IMR-90 (cell line): Measurements from ENCODE around the gene TRIM46. TPM values are rescaled to one million over a fixed set of nuclear protein-coding genes. Genes with fewer than 3 reads are reported as not detected.

Experiments used
- ATAC-seq: fragments of 200-7000 bp; cut with Tn5 transposase; 2 replicates; pipeline ENCODE4 v1.9.1; 2020; ENCODE audit warnings: low read depth, mild to moderate bottlenecking, moderate library complexity
- BruUV-seq: library from RNA; stranded (reverse); fragments of 400-500 nt; replicated peaks from 2 replicates; lab custom pipeline; 2021; lab: Mats Ljungman, UMichigan
- CTCF ChIA-PET: fragments of 300-600 bp; formaldehyde crosslinking; extraction: SDS; loops from one replicate; lab custom pipeline; 2021; ENCODE audit warnings: antibody characterized with exemption; lab: Yijun Ruan, JAX
- POLR2A ChIA-PET: fragments of 300-600 bp; sonication (Branson Sonifier 250); formaldehyde crosslinking; loops from one replicate; lab custom pipeline; 2022; ENCODE audit warnings: antibody characterized with exemption; ENCODE audit not compliant: unreplicated experiment; lab: Charles Lee
- DNase-seq: peaks from one replicate; pipeline ENCODE4 v3.0.0; 2013
- H2AFZ ChIP-seq: replicated peaks from 2 replicates; pipeline ENCODE3; 2013; ENCODE audit warnings: low read length, mild to moderate bottlenecking; ENCODE audit not compliant: poor library complexity
- H2AK5ac ChIP-seq: 2 replicates; pipeline ENCODE4 v1.6.1; 2013; ENCODE audit warnings: low read depth, low read length, inconsistent platforms
- H2AK9ac ChIP-seq: replicated peaks from 2 replicates; pipeline ENCODE3; 2013; ENCODE audit warnings: mild to moderate bottlenecking, low read depth, low read length, moderate library complexity; ENCODE audit not compliant: poor library complexity
- H2BK120ac ChIP-seq: 2 replicates; pipeline ENCODE4 v1.6.1; 2013; ENCODE audit warnings: low read depth, low read length, inconsistent platforms
- H2BK15ac ChIP-seq: 3 replicates; pipeline ENCODE4 v1.6.1; 2013; ENCODE audit warnings: low read depth, low read length, inconsistent platforms
- H2BK20ac ChIP-seq: 2 replicates; pipeline ENCODE4 v1.6.1; 2013; ENCODE audit warnings: low read depth, mild to moderate bottlenecking, inconsistent platforms, low read length, moderate library complexity
- H2BK5ac ChIP-seq: 2 replicates; pipeline ENCODE4 v1.6.1; 2013; ENCODE audit warnings: mild to moderate bottlenecking, low read depth, low read length, inconsistent platforms; ENCODE audit not compliant: poor library complexity, severe bottlenecking
- H3K14ac ChIP-seq: replicated peaks from 2 replicates; pipeline ENCODE4 v1.6.1; 2013; ENCODE audit warnings: low read depth, low read length, inconsistent platforms
- H3K18ac ChIP-seq: 2 replicates; pipeline ENCODE4 v1.6.1; 2013; ENCODE audit warnings: low read depth, low read length, control low read depth
- H3K23ac ChIP-seq: 2 replicates; pipeline ENCODE4 v1.6.1; 2013; ENCODE audit warnings: low read depth, low read length, inconsistent platforms
- H3K27ac ChIP-seq: 2 replicates; pipeline ENCODE4 v1.5.1; 2013; ENCODE audit warnings: mild to moderate bottlenecking, control low read depth, low read length; ENCODE audit not compliant: insufficient read depth
- H3K27me3 ChIP-seq: 2 replicates; pipeline ENCODE4 v1.6.1; 2013; ENCODE audit warnings: low read length; ENCODE audit not compliant: control insufficient read depth, insufficient read depth
- H3K36me3 ChIP-seq: 2 replicates; pipeline ENCODE4 v1.6.1; 2013; ENCODE audit warnings: low read length, mixed read lengths; ENCODE audit not compliant: control insufficient read depth, insufficient read depth
- H3K4ac ChIP-seq: 2 replicates; pipeline ENCODE4 v1.6.1; 2013; ENCODE audit warnings: low read depth, low read length, inconsistent platforms
- H3K4me1 ChIP-seq: 2 replicates; pipeline ENCODE4 v1.6.1; 2013; ENCODE audit warnings: low read length, mixed read lengths; ENCODE audit not compliant: control insufficient read depth, insufficient read depth
- H3K4me2 ChIP-seq: 2 replicates; pipeline ENCODE4 v1.6.1; 2013; ENCODE audit warnings: low read depth, mild to moderate bottlenecking, control low read depth, low read length, moderate library complexity
- H3K4me3 ChIP-seq: 2 replicates; pipeline ENCODE4 v1.5.1; 2013; ENCODE audit warnings: low read depth, mild to moderate bottlenecking, control low read depth, low read length, moderate library complexity; ENCODE audit not compliant: insufficient read depth
- H3K56ac ChIP-seq: 2 replicates; pipeline ENCODE4 v1.6.1; 2013; ENCODE audit warnings: low read length, inconsistent platforms; ENCODE audit not compliant: insufficient read depth; ENCODE audit errors: extremely low read depth
- H3K79me1 ChIP-seq, 2 experiments: 2 replicates each; pipeline ENCODE4 v1.6.1; 2013; ENCODE audit warnings: low read length in 2 of 2, inconsistent platforms in 1 of 2, low read depth in 1 of 2
- H3K9ac ChIP-seq: 2 replicates; pipeline ENCODE4 v1.6.1; 2013; ENCODE audit warnings: low read depth, low read length, control low read depth
- H3K9me1 ChIP-seq: 2 replicates; pipeline ENCODE4 v1.6.1; 2013; ENCODE audit warnings: low read length, inconsistent platforms; ENCODE audit not compliant: insufficient read depth
- H3K9me3 ChIP-seq: 2 replicates; pipeline ENCODE4 v1.6.1; 2013; ENCODE audit warnings: low read length; ENCODE audit not compliant: control insufficient read depth, insufficient read depth
- H4K20me1 ChIP-seq: 2 replicates; pipeline ENCODE4 v1.6.1; 2013; ENCODE audit warnings: low read length, inconsistent platforms; ENCODE audit not compliant: insufficient read depth
- H4K5ac ChIP-seq: 2 replicates; pipeline ENCODE4 v1.6.1; 2013; ENCODE audit warnings: mild to moderate bottlenecking, low read depth, low read length, control low read depth
- H4K8ac ChIP-seq, 2 experiments: 2 replicates each; pipeline ENCODE4 v1.6.1; 2013; ENCODE audit warnings: low read depth in 2 of 2, low read length in 2 of 2, control low read depth in 1 of 2, inconsistent platforms in 1 of 2
- H4K91ac ChIP-seq: 2 replicates; pipeline ENCODE4 v1.6.1; 2013; ENCODE audit warnings: low read depth, low read length, inconsistent platforms; ENCODE audit not compliant: insufficient read depth
- BHLHE40 ChIP-seq: fragments of 150-350 bp; IDR thresholded peaks from 2 replicates; pipeline ENCODE4 v1.6.1; 2016; ENCODE audit warnings: mild to moderate bottlenecking, low read depth, low read length
- CHD1 ChIP-seq: IDR thresholded peaks from 2 replicates; pipeline ENCODE4 v1.6.1; 2012; ENCODE audit warnings: low read depth, low read length, improper control_type of control experiment
- MXI1 ChIP-seq: IDR thresholded peaks from 2 replicates; pipeline ENCODE4 v1.6.1; 2012; ENCODE audit warnings: low read depth, mild to moderate bottlenecking, low read length, moderate library complexity, borderline replicate concordance
- POLR2A ChIP-seq: IDR thresholded peaks from 2 replicates; pipeline ENCODE4 v1.6.1; 2012; ENCODE audit warnings: mild to moderate bottlenecking, low read depth, low read length
- RCOR1 ChIP-seq: IDR thresholded peaks from 2 replicates; pipeline ENCODE4 v1.6.1; 2012; ENCODE audit warnings: mild to moderate bottlenecking, low read length, improper control_type of control experiment; ENCODE audit not compliant: insufficient replicate concordance
- RFX5 ChIP-seq: IDR thresholded peaks from 2 replicates; pipeline ENCODE4 v1.8.0; 2012; ENCODE audit warnings: low read depth, mild to moderate bottlenecking, low read length, moderate library complexity
- WGBS, 2 experiments: methylation state at CpG; one replicate each; pipeline versions ENCODE4 v1.1.5 to v1.1.7; 2013; ENCODE audit warnings: missing lambda C conversion rate in 2 of 2; ENCODE audit not compliant: insufficient read length in 1 of 2; ENCODE audit errors: extremely low coverage in 2 of 2; 5-methylcytosine and 5-hydroxymethylcytosine counted together
- dilution Hi-C: fragments of 300-500 bp; cut with HindIII; formaldehyde crosslinking; loops from one replicate; pipeline ENCODE4 v1.14.3; 2018; ENCODE audit warnings: low sequenced_read_pairs; ENCODE audit not compliant: unreplicated experiment
- in situ Hi-C: fragments of 300-500 bp; cut with MboI; formaldehyde crosslinking; loops from 3 replicates; pipeline ENCODE4 v1.14.3; 2019; ENCODE audit warnings: low sequenced_read_pairs, inconsistent platforms, mixed read lengths
- intact Hi-C: fragments of 100-400 bp; cut with micrococcal nuclease; formaldehyde crosslinking; loops from 2 replicates; pipeline ENCODE4 v1.10.0; 2022
- polyA plus RNA-seq, 3 experiments: library from polyadenylated mRNA; depleted of rRNA; stranded (reverse); fragments of >200 nt; gene quantifications; 2 replicates each; pipeline ENCODE4 v1.2.3, GENCODE V29; 2012; ENCODE audit warnings: low replicate concordance in 1 of 3
- total RNA-seq: library from RNA; depleted of rRNA; stranded (reverse); fragments of >200 nt; gene quantifications from 2 replicates; pipeline ENCODE4 v1.2.3, GENCODE V29; 2012
- TF ChIP-seq, protein P1 (sequence below): conservative IDR thresholded peaks from 2 replicates; pipeline ENCODE4 v1.5.1; 2012; ENCODE audit warnings: mild to moderate bottlenecking, low read depth, low read length, improper control_type of control experiment

The TRIM46 gene
- total and polyA plus RNA-seq, 2 of the 4 experiments (the other 2 are of a cell fraction) = 2.3 to 6.2 TPM

DNA sequence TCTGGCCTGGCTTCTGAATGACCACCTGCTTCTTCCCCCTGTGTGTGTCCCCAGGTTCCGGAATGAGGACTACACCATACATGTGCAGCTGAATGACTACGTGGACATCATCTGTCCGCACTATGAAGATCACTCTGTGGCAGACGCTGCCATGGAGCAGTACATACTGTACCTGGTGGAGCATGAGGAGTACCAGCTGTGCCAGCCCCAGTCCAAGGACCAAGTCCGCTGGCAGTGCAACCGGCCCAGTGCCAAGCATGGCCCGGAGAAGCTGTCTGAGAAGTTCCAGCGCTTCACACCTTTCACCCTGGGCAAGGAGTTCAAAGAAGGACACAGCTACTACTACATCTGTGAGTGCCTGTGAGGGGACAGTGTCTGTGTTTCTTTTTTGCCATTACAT is 42.4 kb upstream of the TRIM46 start:
- WGBS, 2 experiments = 86% methylated on average over 1 of the region's 8 CpGs; no CpG with 5 or more reads in 1 of the 2 experiments
- CTCF ChIA-PET = no interaction called here
- no peak overlapping the region for H2AK5ac ChIP-seq
- H3K9me3 ChIP-seq = no peaks in the 10 kb centered on the region
- POLR2A ChIA-PET = no interaction called here
- no peak overlapping the region for H3K4ac ChIP-seq
- no peak overlapping the region for H2AK9ac ChIP-seq
- H2AFZ ChIP-seq = no peak overlapping the region
- TF ChIP-seq, protein P1, sequence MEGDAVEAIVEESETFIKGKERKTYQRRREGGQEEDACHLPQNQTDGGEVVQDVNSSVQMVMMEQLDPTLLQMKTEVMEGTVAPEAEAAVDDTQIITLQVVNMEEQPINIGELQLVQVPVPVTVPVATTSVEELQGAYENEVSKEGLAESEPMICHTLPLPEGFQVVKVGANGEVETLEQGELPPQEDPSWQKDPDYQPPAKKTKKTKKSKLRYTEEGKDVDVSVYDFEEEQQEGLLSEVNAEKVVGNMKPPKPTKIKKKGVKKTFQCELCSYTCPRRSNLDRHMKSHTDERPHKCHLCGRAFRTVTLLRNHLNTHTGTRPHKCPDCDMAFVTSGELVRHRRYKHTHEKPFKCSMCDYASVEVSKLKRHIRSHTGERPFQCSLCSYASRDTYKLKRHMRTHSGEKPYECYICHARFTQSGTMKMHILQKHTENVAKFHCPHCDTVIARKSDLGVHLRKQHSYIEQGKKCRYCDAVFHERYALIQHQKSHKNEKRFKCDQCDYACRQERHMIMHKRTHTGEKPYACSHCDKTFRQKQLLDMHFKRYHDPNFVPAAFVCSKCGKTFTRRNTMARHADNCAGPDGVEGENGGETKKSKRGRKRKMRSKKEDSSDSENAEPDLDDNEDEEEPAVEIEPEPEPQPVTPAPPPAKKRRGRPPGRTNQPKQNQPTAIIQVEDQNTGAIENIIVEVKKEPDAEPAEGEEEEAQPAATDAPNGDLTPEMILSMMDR = no peak
- no peak for TF ChIP-seq RCOR1
- no peak for TF ChIP-seq RFX5
- TF ChIP-seq POLR2A = no peak
- no peak for TF ChIP-seq BHLHE40
- TF ChIP-seq MXI1 = no peak
- TF ChIP-seq CHD1 = no peak
- H3K27ac ChIP-seq = no peak overlapping the region
- peaks cover 2% of the 10 kb centered on the region; the same call in 1 of the 2 replicates for H4K20me1 ChIP-seq
- H2BK15ac ChIP-seq = no peak overlapping the region
- peaks cover 6% of the 10 kb centered on the region for H3K36me3 ChIP-seq
- dilution Hi-C loops = no loop called here
- intact Hi-C loops = no loop called here
- H4K91ac ChIP-seq = no peak overlapping the region
- no peak overlapping the region for H3K18ac ChIP-seq
- no peak overlapping the region for H3K14ac ChIP-seq
- no peak overlapping the region for H4K5ac ChIP-seq
- H3K56ac ChIP-seq = no peak overlapping the region
- H4K8ac ChIP-seq = no peak overlapping the region
- DNase-seq (no peak), ATAC-seq (no peak)
- H3K9me1 ChIP-seq = peaks cover 16% of the 10 kb centered on the region; the same call in 1 of the 2 replicates
- in situ Hi-C loops = no loop called here
- H2BK120ac ChIP-seq = no peak overlapping the region
- H3K9ac ChIP-seq = no peak overlapping the region
- H3K4me1 ChIP-seq = peaks cover 23% of the 10 kb centered on the region
- no peak overlapping the region for H2BK5ac ChIP-seq
- BruUV-seq = no TSS peak
- H3K27me3 ChIP-seq = peaks cover 26% of the 10 kb centered on the region
- H3K4me2 ChIP-seq = no peak overlapping the region
- H2BK20ac ChIP-seq = no peak overlapping the region
- H3K23ac ChIP-seq = no peak overlapping the region
- peaks cover 0 to 10% of the 10 kb centered on the region in 2 experiments; a peak in 2 of 4 replicates for H3K79me1 ChIP-seq
- H3K4me3 ChIP-seq = no peak overlapping the region
